SJCRH30 (cell line): Measurements from ENCODE around the gene FGFR1OP2. TPM values are rescaled to one million over a fixed set of nuclear protein-coding genes. Genes with fewer than 3 reads are reported as not detected.
"Not testable (repeated sequence)": the region's sequence is repeated elsewhere in the genome, so short reads cannot be mapped to it uniquely, and the experiment has no call there.

Source experiments
- DNase-seq, 2 experiments: peaks; one replicate each; pipeline ENCODE4 v3.0.0-alpha.2; 2015 to 2020
- H3K27ac ChIP-seq: fragments of 250-450 bp; sonication (Bioruptor Pico); 2 replicates; pipeline ENCODE4 v1.5.1; 2020; ENCODE audit warnings: mild to moderate bottlenecking, moderate library complexity
- H3K27me3 ChIP-seq: fragments of 250-450 bp; sonication (Bioruptor Pico); 2 replicates; pipeline ENCODE4 v1.5.1; 2020; ENCODE audit warnings: mild to moderate bottlenecking, moderate library complexity
- H3K36me3 ChIP-seq: fragments of 250-450 bp; sonication (Bioruptor Pico); 2 replicates; pipeline ENCODE4 v1.5.1; 2020; ENCODE audit warnings: mild to moderate bottlenecking, moderate library complexity
- H3K4me1 ChIP-seq: fragments of 250-450 bp; sonication (Bioruptor Pico); 2 replicates; pipeline ENCODE4 v1.5.1; 2020; ENCODE audit warnings: mild to moderate bottlenecking, moderate library complexity
- H3K4me3 ChIP-seq: fragments of 250-450 bp; sonication (Bioruptor Pico); 2 replicates; pipeline ENCODE4 v1.5.1; 2020; ENCODE audit warnings: mild to moderate bottlenecking, moderate library complexity
- H3K9me3 ChIP-seq: fragments of 250-450 bp; sonication (Bioruptor Pico); replicated peaks from 2 replicates; pipeline ENCODE4 v1.5.1; 2020; ENCODE audit warnings: mild to moderate bottlenecking, moderate library complexity
- total RNA-seq: library from RNA; depleted of rRNA; stranded (reverse); fragments of >200 nt; shearing (Covaris generic); gene quantifications from 2 replicates; pipeline ENCODE4 v1.2.3, GENCODE V29; 2014

The FGFR1OP2 gene
- total RNA-seq, 1 experiment from 2014 or later: 56.3 TPM

DNA sequence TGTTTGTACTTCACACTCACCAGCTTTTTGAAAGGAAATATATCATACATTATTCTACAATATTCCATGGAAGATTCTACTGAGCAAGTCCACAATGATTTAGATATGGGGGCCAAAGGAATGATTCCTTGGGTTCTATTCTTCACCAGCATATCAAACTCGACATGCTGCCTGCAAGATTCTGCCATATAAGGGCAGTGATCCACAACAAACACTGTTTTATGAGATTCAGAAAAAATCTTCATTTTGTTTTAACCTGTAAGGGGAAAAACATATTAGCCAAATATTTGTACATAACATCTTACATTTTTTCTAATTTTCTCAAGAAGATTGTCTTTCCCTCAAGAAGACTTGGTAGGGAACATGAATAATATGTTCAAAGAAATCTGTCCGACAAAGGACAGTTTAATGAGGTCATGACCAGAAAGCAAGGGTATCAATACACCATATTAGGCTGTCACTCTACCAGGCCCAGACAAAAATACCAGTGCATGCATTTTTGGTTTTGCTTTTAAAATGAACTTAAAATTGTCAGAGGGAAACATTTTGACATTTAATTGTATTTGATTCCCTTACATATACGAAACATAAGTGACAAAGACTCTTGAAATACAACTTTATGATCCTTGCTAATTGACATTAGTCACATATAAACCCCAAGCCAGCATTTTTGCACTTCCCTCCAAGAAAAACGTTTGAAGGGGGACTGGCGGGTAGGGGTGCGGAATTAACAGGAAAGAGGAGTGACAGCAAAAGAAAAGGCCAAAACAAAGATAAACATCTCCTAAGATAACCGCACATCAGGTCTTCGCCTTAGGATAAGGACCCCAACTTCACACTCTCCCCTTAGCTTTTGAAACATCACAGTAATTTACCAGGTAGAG lies 1.5 kb upstream of the FGFR1OP2 start:
- peak in 1 of 2 experiments; percentile 14 for DNase-seq
- Histone ChIP-seq H3K27ac (peak overlapping the region; percentile 93), H3K4me3 (peak overlapping the region; percentile 86), H3K9me3 (no peaks in the 10 kb centered on the region), H3K27me3 (no peaks in the 10 kb centered on the region), H3K4me1 (peaks cover 14% of the 10 kb centered on the region), H3K36me3 (no peaks in the 10 kb centered on the region)

DNA sequence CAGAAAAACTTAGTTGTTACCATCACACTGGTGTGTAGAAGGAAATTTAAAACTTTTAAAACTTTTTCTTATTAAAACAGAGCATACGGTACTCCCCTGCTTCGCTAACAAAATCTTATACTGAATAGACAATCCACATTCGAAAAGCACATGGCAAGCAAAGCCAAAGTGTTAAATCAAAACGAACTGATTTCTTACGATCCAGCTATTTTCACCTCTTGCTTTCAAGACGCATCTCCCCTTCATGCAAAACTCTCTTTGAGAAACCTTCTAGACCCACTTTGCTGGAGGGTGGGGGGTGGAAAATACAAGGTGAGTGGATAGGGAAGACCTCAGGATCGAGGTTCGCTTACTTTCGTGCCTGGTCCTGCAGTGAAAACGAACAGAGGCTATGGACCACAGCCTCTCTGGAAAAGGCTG lies 817 bp upstream of the FGFR1OP2 start:
- Histone ChIP-seq H3K9me3 (no peaks in the 10 kb centered on the region), H3K27me3 (no peaks in the 10 kb centered on the region), H3K36me3 (no peaks in the 10 kb centered on the region), H3K4me3 (peak overlapping the region; percentile 86), H3K27ac (peak overlapping the region; percentile 93), H3K4me1 (peaks cover 14% of the 10 kb centered on the region)
- DNase-seq: no peak

DNA sequence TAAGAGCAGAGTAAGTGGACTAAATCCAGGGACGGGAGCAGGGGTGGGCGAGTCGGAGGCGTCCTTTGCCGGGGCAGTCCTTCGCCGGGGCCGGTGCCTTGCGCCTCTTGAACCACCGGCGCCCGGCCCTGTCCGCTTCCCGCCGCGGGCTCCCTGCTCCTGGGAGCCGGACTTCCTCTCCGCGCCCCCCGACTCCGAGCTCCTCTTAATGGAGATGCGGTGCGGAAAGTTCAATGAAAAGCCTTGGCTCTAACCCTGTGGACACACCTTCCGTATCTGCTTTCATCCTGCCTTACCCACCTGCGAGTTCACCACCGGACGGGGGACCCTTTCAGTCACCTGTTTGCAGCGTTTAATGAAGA lies 412 bp downstream of the FGFR1OP2 start:
- Histone ChIP-seq H3K4me1 (peaks cover 14% of the 10 kb centered on the region), H3K27me3 (no peaks in the 10 kb centered on the region), H3K36me3 (no peaks in the 10 kb centered on the region), H3K27ac (peak overlapping the region; percentile 93), H3K4me3 (peak overlapping the region; percentile 86), H3K9me3 (no peaks in the 10 kb centered on the region)
- DNase-seq: no peak

DNA sequence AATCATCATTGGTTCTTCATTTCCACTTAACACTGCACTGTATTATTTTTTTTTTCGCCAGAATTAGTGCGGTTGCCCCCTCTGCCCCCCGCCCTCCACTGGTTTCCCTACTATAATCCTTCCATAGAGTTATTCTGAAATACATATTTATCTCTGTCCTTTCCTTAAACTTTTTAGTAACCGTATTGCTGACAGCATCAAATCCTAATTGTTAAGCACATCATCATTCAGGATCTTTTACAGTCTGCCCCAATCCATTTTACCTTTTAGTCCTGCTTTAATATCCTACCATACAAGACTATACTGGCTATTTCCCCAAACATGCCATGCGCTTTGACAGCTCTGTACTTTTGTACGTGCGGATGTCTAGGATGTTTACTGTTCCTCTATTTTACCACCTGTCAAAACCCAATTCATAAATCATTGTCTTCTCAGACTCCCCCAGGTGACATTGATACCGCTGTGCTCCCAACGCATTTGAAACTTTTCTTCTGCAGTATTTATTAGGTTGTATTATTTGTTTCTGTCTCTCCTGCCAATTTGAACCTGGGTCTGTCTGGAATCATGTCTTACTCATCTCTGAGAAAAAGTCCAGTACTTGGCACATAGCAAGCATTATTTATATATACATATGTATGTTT lies 1.0 kb downstream of the FGFR1OP2 start:
- DNase-seq: peak in 1 of 2 experiments; percentile 11
- H3K36me3 ChIP-seq: no peaks in the 10 kb centered on the region
- peak overlapping the region; percentile 93 for H3K27ac ChIP-seq

DNA sequence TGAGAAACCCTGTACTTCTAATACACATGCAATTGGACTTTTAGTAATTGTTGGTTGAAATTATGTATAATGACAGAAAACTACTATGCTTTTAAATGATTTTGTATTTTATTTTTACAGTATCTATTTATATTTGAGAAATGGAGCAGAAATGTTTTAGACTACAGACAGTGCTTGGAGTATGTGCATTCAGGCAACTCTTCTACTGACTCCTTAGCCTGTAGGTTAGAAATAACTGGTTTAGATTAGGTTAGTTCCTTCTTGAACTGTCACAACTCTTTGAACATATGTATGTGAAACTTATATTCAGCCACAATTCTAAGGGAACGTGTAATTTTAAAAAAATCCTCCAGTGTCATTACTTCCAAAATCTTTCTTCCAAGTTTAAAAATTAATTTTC lies 1.7 kb downstream of the FGFR1OP2 start:
- Histone ChIP-seq H3K36me3 (no peaks in the 10 kb centered on the region), H3K4me3 (peak overlapping the region; percentile 86), H3K27me3 (no peaks in the 10 kb centered on the region), H3K27ac (no peak overlapping the region), H3K9me3 (no peaks in the 10 kb centered on the region), H3K4me1 (peaks cover 14% of the 10 kb centered on the region)
- no peak for DNase-seq

More for the DNA sequence above, 1.0 kb downstream of the FGFR1OP2 start:
- Histone ChIP-seq H3K4me3 (peak overlapping the region; percentile 86), H3K9me3 (no peaks in the 10 kb centered on the region), H3K27me3 (no peaks in the 10 kb centered on the region), H3K4me1 (peaks cover 14% of the 10 kb centered on the region)

DNA sequence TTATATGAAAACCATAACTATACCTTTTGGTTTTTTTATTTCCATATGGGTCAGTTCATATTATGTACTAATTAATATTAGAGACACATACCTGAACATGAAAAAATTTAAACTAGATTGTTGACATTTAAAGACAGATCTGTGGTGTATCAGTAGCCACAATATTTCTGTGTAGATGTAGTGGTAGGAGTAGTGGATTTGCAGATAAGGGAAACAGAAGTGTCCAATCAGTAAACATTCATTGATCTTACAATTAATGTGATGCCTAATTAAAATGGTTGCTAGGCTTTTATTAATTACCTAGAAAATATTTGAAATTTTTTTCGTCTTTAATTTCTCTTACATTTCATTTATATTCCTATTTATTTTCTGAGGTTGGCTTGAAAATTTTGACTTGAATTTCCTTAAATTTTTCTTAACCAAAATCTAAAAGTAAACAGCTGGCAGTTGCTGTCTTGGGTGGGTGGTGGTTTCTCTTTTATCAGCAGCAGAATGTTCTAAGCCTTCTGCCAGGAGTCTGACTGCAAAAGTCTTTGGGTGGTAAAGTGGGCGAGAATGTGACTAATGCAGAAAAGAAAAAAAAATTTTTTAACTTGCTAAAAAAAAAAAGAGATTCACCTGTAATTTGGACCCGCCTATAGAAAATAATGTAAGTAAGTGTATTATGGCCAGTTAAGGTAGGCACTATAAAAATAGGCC lies 2.4 kb downstream of the FGFR1OP2 start:
- no peaks in the 10 kb centered on the region for H3K9me3 ChIP-seq
- no peak overlapping the region for H3K27ac ChIP-seq
- H3K4me3 ChIP-seq: no peak overlapping the region
- H3K36me3 ChIP-seq: no peaks in the 10 kb centered on the region
- DNase-seq: no peak
- no peaks in the 10 kb centered on the region for H3K27me3 ChIP-seq
- peaks cover 14% of the 10 kb centered on the region for H3K4me1 ChIP-seq

DNA sequence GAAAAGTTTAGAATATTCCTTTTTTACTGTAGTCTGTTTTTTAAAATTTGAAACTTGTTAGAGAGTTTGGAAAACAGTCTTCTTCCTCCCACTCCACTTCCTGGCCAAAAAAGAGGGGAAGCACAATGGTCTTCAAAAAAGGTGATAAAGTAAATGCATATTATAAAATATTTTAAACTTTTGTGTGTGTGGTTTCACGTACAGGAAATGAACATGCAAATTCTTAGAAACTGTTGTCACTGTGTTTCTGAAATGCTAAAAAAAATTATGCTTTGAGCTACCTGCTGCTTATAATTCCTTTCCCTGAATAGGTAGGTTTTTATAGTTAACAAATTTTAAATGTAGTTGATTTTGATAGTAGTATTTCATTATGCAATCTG lies 2.9 kb downstream of the FGFR1OP2 start:
- H3K27ac ChIP-seq: no peak overlapping the region
- H3K4me3 ChIP-seq: no peak overlapping the region
- peaks cover 12% of the 10 kb centered on the region for H3K4me1 ChIP-seq
- 0 out of 2 replicates have a peak, but pooled peaks cover 3% of the 10 kb centered on the region for H3K9me3 ChIP-seq
- no peak for DNase-seq
- H3K27me3 ChIP-seq: no peaks in the 10 kb centered on the region
- H3K36me3 ChIP-seq: no peaks in the 10 kb centered on the region

DNA sequence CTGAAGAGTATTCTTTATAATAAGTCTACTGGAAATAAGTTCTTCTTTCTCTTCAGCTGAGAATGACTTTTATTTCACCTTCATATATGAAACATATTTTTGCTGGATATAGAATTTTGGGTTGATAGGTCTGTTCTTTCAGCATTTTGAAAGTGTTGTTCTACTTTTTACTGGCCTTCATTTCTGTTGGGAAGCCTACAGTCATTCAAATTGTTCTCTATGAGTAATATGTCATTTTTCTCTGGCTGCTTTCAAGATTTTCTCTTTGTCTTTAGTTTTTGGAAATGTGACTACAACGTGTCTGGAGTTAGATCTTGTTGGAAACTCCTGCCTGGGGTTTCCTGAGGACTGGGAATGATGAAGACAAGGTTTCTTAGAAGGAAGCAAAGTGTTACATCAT lies 10.0 kb downstream of the FGFR1OP2 start:
- no peaks in the 10 kb centered on the region; the same call in 1 of the 2 replicates for H3K36me3 ChIP-seq
- no peak for DNase-seq
- no peak overlapping the region for H3K27ac ChIP-seq
- no peaks in the 10 kb centered on the region for H3K4me1 ChIP-seq
- no peak overlapping the region for H3K4me3 ChIP-seq
- no peaks in the 10 kb centered on the region for H3K27me3 ChIP-seq
- H3K9me3 ChIP-seq: peaks cover 3% of the 10 kb centered on the region; the same call in 1 of the 2 replicates

DNA sequence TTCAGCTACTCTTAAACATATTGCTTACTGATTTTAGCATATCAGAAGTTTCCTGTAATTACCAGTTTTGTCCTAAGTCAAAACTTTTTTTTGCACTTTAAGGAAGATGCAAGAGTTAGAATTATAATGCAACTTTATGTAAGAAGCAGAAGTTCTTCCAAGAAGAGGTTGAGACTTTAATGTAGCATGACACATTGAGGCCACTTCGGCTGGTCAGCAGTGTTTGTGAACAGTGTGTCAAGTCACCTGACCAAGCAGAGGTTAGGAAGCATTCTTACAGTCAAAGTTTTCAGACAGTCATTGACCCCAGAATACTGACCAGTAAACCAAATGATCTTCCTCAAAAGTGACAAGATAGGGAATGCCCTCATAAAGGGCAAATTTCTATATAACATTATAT lies 15.2 kb downstream of the FGFR1OP2 start:
- Histone ChIP-seq H3K4me1 (no peaks in the 10 kb centered on the region), H3K27ac (no peak overlapping the region), H3K27me3 (no peaks in the 10 kb centered on the region), H3K4me3 (no peak overlapping the region), H3K9me3 (no peaks in the 10 kb centered on the region; the same call in 1 of the 2 replicates), H3K36me3 (peaks cover 24% of the 10 kb centered on the region)
- DNase-seq: no peak

DNA sequence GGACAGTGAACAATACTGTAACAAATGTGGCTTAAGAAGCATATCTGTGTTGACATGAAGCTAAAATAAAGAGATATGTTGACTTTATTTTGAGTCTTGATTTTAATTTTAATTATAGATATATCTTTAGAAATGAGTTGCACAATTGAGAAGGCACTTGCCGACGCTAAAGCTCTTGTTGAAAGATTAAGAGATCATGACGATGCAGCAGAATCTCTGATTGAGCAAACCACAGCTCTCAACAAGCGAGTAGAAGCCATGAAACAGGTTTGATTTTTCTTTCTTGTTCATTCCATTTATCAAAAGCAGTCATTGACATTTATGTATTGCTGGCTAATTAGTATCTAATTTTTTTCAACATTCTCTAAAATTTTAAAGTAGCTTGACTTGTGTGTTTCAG lies 15.8 kb downstream of the FGFR1OP2 start:
- Histone ChIP-seq H3K4me1 (no peaks in the 10 kb centered on the region), H3K36me3 (peaks cover 30% of the 10 kb centered on the region), H3K4me3 (no peak overlapping the region), H3K9me3 (no peaks in the 10 kb centered on the region), H3K27me3 (no peaks in the 10 kb centered on the region), H3K27ac (no peak overlapping the region)
- no peak for DNase-seq

DNA sequence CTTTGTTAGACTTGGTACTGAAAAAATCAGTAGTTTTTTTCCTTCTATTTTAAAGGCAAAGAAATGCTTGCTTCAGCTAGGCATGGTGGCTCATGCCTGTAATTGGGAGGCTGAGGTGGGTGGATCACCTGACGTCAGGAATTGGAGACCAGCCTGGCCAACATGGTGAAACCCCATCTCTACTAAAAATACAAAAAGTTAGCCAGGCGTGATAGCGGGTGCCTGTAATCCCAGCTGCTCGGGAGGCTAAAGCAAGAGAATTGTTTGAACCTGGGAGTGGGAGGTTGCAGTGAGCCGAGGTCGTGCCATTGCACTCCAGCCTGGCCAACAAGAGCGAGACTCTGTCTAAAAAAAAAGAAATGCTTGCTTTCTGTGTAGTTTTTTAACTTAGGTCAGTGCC lies 23.1 kb downstream of the FGFR1OP2 start:
- H3K27me3 ChIP-seq, H3K4me1 ChIP-seq, H3K27ac ChIP-seq, H3K4me3 ChIP-seq, H3K9me3 ChIP-seq, DNase-seq: not testable (repeated sequence)
- peaks cover 49% of the 10 kb centered on the region for H3K36me3 ChIP-seq

DNA sequence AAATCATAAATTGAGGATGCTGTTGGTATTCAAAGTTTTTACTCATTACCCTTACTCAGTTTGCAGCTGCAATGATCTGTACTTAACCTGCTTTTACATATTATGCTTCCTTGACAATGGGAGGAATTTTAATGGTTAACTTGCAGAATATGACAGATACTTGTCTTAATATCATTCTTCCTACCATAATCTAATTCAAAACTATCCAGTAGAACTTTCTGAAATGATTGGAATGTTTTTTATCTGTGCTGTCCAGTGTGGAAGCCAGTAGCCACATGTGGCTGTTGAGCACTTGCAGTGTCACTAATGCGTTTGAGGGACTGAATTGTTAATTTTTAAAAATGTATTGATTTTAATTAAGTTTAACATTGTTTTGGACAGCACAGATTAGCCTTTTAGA lies 23.5 kb downstream of the FGFR1OP2 start:
- Histone ChIP-seq H3K27me3 (no peaks in the 10 kb centered on the region), H3K4me1 (no peaks in the 10 kb centered on the region), H3K9me3 (no peaks in the 10 kb centered on the region), H3K27ac (no peak overlapping the region), H3K36me3 (peaks cover 49% of the 10 kb centered on the region), H3K4me3 (no peak overlapping the region)
- DNase-seq: no peak

DNA sequence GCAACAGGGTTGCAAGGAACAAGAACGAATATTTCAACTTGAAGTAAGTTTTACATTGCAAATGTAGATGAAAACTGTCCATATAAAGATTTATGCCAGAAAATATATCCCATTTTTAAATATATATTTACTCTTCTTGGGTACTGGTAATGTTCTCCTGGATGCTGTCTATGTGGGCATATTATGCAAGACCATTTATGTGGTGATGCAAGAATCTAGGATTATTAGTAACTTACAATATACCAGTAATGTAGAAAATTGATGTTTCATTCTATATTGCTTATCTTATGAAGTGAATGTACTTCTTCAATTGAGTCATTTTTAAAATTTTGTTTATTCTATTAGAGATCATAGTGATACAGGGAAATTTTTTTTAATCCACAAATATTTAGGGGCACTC lies 25.1 kb downstream of the FGFR1OP2 start:
- Histone ChIP-seq H3K36me3 (peaks cover 42% of the 10 kb centered on the region), H3K4me3 (no peak overlapping the region), H3K27ac (no peak overlapping the region), H3K9me3 (no peaks in the 10 kb centered on the region), H3K27me3 (no peaks in the 10 kb centered on the region), H3K4me1 (no peaks in the 10 kb centered on the region)
- DNase-seq: no peak

DNA sequence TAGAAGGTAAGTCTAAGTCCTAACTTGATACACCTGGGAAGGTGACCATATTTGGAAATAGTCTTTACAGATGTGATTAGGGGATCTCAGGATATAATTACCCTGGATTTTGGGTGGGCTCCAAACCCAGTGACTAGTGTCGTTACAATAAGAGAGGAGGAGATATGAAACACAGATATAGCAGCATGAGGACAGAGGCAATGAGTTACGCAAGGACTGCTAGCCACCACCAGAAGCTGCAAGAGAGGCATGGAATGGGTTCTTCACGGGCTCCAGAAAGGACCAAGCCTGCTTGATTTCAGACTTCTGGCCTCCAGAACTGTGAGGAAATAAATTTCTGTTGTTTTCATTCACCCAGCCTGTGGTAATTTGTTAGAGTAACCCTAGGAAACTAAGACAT lies 28.6 kb downstream of the FGFR1OP2 start:
- no peak for DNase-seq
- no peaks in the 10 kb centered on the region for H3K4me1 ChIP-seq
- H3K4me3 ChIP-seq: no peak overlapping the region
- H3K27ac ChIP-seq: no peak overlapping the region
- no peaks in the 10 kb centered on the region for H3K27me3 ChIP-seq
- no peaks in the 10 kb centered on the region for H3K9me3 ChIP-seq
- H3K36me3 ChIP-seq: peaks cover 31% of the 10 kb centered on the region

DNA sequence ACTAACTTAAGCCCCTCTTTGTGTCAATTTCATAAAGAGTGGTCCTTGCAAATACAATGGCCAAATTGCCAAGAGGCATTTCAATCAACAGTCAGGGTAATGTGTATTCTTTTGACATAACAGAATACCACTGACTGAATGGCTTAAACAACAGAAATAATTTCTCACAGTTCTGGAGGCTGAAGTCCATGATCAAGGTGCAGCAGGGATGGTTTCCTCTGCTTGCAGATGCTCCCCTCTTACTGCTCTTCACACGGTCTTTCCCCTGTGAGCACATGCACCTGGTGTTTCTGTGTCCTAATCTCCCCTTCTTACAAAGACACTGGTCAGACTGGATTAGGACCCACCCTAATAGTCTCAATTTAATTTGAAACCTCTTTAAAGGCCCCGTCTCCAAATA lies 31.9 kb downstream of the FGFR1OP2 start:
- Histone ChIP-seq H3K36me3 (peaks cover 15% of the 10 kb centered on the region), H3K4me1 (no peaks in the 10 kb centered on the region), H3K27me3 (no peaks in the 10 kb centered on the region), H3K27ac (no peak overlapping the region), H3K4me3 (no peak overlapping the region), H3K9me3 (no peaks in the 10 kb centered on the region)
- no peak for DNase-seq
